GM18511 (cell line): ENCODE results near the gene CDK2.
"Not testable (repeated sequence)": the region's sequence is repeated elsewhere in the genome, so short reads cannot be mapped to it uniquely, and the experiment has no call there.

Source experiments
- ATAC-seq: cut with Tn5 transposase; IDR thresholded peaks from one replicate; pipeline ENCODE4 v1.9.1; 2021; ENCODE audit warnings: mild to moderate bottlenecking, moderate library complexity; ENCODE audit not compliant: unreplicated experiment

Gene CDK2

DNA sequence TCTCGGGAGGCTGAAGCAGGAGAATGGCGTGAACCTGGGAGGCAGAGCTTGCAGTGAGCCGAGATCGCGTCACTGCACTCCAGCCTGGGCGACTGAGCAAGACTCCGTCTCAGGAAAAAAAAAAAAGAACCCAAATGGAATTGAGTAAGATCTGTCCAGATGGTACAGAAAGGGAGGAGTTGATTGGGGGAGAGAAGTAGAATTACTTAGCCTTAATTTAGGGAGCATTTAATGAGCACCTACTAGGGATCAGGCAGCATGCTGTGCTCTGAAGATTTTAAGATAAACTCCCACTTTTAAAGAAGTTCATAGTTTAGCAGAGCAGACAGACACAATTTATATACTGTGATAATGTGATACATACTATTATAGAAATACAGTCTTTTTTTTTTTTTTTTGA lies 11.8 kb downstream of the CDK2 start:
- no peak for ATAC-seq

DNA sequence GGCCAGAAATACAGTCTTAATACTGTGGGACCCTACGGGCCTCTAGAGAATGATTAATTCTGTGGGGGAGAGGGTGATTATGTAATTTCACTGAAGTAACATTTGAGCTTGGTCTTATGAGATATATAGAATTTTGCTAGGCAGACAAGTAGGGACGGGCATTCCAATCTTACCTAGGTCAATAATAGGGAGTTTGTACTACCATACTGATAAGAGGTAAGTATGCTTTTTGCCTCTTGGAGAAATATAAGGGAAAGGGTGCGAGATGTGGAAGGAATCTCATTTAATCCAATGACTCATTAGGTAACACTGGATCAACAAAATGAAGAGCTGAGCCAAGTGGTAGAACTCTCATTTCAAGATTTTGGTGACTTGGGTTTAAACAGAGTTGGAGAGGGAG lies 12.4 kb downstream of the CDK2 start:
- ATAC-seq: no peak

DNA sequence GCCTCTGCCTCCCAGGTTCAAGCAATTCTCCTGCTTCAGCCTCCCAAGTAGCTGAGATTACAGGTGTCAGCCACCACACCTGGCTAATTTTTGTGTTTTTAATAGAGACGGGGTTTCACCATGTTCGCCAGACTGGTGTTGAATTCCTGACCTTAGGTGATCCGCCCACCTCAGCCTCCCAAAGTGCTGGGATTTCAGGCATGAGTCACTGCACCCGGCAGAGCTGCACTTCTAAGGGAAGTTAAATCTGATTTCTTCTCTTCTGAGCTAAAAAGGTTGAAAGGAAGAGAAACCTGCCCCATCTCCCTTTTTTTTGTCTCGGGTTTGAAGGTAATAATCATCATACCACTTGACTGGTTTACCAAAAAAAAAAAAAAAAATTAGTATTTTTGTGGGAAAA lies 15.3 kb downstream of the CDK2 start:
- ATAC-seq: not testable (repeated sequence)

DNA sequence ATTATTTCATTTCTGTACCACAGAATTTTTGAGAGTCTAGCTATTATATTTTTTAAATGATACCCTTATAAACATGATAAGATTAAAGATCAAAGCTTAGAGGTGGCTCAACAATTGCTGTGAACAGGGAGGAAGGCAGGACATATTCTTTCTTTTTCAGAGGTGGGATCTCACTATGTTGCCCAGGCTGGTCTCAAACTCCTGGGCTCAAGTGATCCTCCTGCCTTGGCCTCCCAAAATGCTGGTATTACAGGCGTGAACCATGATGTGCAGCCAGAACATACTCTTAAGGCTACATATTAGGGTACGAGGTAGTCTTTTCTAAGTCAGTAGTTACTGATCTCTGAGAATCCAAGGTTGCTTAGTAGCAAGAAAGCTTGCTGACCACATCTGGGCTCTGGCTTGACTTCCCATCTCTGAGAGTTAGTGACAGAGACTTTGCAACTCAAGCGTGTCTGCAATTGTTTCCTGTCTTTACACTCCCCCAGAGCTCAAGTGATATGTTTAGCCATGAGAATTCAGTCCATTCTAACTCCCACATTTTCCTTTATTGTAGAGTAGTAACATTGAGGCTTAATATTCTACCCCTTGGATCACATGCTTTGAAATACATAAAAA lies 15.8 kb downstream of the CDK2 start:
- peak; percentile 86 for ATAC-seq

GRCh38 chr12:55983232-55983842 lies 16.7 kb downstream of the CDK2 start:
- ATAC-seq: no peak

DNA sequence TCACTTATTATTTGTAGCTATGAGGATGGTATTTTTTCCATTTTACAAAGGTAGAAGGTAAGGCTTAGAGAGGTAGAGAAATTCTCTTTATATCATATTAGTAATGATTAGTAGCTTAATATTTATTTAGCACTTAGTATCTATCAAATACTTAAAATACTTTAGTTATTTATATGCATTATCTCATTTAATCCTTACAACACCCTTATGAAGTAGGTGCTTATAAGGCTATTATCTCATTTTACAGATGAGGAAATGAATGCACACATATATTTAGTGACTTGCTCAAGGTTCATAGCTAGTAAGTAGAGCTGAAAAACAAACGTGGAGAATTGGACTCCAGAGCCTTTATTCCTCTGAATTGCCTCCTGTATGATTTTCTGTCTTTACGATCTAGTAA lies 18.2 kb downstream of the CDK2 start:
- ATAC-seq: no peak

- no peak for ATAC-seq
These were observed 18.7 kb downstream of the CDK2 start for GRCh38 chr12:55985341-55985740.

DNA sequence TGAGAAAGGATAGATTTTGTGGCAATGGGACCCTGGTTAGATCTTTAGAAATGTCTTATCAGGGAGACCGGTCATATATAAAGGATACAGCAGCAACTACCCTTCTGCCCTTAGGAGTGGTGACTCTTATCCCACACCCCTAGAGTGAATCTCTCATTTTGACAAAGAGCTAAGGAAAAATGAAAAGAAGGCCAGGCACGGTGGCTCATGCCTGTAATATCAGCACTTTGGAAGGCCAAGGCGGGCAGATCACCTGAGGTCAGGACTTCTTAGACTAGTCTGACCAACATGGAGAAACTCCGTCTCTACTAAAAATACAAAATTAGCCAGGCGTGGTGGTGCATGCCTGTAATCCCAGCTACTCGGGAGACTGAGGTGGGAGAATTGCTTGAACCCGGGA lies 19.3 kb downstream of the CDK2 start:
- not testable (repeated sequence) for ATAC-seq

DNA sequence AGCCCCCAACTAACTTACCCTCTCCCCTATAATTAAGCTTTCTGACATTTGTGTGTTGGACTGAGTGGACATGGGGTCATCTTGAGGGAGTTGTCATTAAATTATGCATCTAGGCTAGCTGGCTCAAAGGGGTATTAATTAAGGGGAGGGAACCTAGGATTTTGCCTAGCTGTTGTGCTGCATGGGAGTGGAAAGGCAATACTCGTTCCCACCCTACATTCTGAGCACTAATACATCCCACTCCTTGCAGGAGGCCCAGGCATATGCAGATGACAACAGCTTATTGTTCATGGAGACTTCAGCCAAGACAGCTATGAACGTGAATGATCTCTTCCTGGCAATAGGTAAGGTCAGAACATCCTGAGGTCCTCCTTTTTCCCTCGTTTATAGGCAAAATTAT lies 24.5 kb downstream of the CDK2 start:
- ATAC-seq: no peak

DNA sequence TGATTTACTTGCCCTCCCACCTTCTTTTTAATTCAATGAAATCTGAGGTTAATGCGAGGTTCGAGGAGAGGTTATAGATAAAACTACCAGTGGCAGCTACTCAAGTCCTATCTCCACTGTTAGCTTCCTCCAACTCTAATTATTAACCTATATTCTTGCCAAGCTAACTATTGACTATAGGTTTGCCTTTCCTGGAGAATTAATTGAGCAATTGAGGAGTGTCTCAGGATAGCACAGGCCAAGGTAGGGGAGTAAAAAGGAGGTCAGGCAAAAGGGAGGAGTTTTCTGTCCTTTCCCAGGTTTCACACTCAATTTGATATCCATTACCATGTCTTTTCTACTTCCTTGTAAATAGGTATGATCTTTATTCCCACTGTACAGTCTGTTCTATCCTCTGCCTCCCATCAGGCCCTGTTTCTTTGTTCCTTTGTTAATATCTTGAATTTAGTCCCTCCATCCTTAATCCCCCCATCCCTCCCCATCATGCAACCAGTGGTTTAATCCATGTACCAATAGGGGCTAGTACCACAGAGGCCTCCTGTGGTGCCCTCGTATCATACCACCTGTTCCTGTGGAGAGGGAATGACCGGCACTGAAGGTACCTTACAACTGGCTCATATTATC lies 26.7 kb downstream of the CDK2 start:
- no peak for ATAC-seq

- no peak for ATAC-seq
These were observed 28.7 kb downstream of the CDK2 start for GRCh38 chr12:55995366-55995765.

- ATAC-seq: no peak
These were observed 29.6 kb downstream of the CDK2 start for GRCh38 chr12:55996201-55996714.

DNA sequence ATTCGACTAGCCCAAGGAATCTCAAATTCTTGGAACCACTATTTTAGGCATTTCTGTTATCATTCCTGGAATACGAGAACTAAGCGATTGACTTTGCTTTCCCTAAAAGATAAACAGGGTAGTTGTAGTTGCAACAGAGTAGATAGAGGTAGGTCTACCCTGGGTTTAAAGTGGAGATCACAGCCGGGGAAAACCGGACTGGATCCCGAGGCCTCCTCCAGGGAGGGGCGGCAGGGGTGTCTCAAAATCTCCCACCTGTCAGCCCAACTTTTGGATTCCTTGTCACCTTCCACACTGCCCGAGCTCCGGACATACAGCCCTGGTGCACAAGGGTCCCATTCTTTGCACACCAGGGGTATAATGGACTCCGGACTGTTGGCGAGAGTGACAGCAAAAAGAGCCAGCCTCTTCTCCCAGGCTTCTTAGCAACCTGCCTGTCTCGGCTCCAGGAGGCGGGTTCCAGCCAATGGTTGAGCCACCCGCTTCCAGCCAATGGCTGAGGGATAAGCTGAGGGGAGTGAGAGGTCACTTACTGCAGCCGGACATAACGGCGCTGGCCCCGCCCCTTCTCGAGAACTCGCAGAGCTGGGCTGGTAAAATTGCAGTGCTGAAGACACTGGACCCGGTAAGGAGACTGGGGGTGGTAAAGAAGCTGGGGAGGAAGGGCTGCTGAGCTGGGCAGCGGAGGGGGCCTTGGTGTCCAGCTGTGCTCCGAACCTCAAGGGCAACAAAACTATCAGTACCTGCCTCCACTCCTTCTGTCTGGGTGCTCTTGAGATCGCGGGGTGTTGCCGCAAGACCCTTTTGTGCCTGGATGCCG lies 30.3 kb downstream of the CDK2 start, which contains the start of gene SUOX:
Gene SUOX, plus strand, starts transcription at position 562 of the 820 bp plus-strand sequence. CDS start 4,946 bp downstream, outside the sequence.
- ATAC-seq: peak; percentile 99

DNA sequence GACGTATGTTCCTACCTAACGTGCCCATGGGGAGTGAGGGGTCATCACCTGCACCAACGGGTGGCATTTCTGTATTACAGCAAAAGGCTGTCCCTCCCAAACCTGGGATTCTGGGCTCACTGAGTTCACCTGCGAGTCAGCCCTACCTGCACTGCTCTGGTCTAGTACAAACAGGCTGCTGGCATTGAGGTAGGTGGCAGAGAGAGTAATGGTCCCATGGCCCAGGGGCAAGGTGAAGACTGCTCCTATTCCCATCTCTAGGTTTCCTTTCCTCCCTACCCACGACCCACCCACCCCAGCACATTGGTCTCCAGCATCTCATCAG lies 30.9 kb downstream of the CDK2 start:
- ATAC-seq: peak; percentile 12

DNA sequence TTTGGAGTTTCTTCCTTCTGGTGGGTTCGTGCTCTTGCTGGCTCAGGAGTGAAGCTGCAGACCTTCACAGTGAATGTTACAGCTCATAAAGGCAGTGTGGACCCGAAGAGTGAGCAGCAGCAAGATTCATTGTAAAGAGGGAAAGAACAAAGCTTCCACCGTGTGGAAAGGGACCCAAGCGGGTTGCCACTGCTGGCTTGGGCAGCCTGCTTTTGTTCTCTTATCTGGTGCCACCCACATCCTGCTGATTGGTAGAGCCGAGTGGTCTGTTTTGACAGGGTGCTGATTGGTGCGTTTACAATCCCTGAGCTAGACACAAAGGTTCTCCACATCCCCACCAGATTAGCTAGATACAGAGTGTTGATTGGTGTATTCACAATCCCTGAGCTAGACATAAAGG lies 32.9 kb downstream of the CDK2 start:
- not testable (repeated sequence) for ATAC-seq

GRCh38 chr12:55999999-56000540 lies 33.4 kb downstream of the CDK2 start:
- not testable (repeated sequence) for ATAC-seq

GRCh38 chr12:56001487-56002100 lies 35.0 kb downstream of the CDK2 start:
- ATAC-seq: no peak

DNA sequence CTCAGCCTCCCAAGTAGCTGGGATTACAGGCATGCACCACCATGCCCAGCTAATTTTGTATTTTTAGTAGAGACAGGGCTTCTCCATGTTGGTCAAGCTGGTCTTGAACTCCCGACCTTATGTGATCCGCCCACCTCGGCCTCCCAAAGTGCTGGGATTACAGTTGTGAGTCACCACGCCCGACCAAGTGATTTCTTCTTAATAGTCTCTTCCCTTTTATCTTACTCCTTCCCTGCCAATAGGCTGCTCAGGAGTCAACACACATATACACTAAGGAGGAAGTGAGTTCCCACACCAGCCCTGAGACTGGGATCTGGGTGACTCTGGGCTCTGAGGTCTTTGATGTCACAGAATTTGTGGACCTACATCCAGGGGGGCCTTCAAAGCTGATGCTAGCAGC lies 36.7 kb downstream of the CDK2 start:
- ATAC-seq: not testable (repeated sequence)

GRCh38 chr12:56004211-56004610 lies 37.6 kb downstream of the CDK2 start:
- no peak for ATAC-seq
